Left cardiac atrium (tissue), 4 donors: ENCODE measurements around the gene MGST3. TPM values are rescaled to one million over a fixed set of nuclear protein-coding genes. Genes with fewer than 3 reads are reported as not detected.
"Not testable (repeated sequence)": the region's sequence is repeated elsewhere in the genome, so short reads cannot be mapped to it uniquely, and the experiment has no call there.

Experiments
- ATAC-seq, 2 donors: fragments of 200-7000 bp; cut with Tn5 transposase; one replicate each; pipeline ENCODE4 v1.9.1; 2020; ENCODE audit warnings: mild to moderate bottlenecking in 2 of 2, moderate library complexity in 2 of 2
- DNase-seq: peaks from one replicate; pipeline ENCODE4 v3.0.0-alpha.2; 2020
- intact Hi-C, 2 donors: fragments of 100-400 bp; cut with DNase I; formaldehyde crosslinking; loops; one replicate each; pipeline versions ENCODE4 v1.14.1 to v1.15.1; 2022 to 2023
- total RNA-seq, 2 donors: library from RNA; stranded (reverse); fragmentation: NEBNext Ultra II Directional; extraction: Animal tissue kit (Norgen Biotek cat#: 25700); gene quantifications; one replicate each; pipeline ENCODE4 v1.2.1, GENCODE V29; 2021
- donor health status: DM: no; HTN: yes; CAD: no.
- donor health status: DM: no; HTN: yes; CAD: no; lungs with severe emphysema.
- donor health status: DM: yes; HTN: yes; CAD: no.
- donor health status: Dilated cardiomyopathy.

MGST3 gene
- total RNA-seq, 2 donors from 2014 or later: 436 to 446 TPM

DNA sequence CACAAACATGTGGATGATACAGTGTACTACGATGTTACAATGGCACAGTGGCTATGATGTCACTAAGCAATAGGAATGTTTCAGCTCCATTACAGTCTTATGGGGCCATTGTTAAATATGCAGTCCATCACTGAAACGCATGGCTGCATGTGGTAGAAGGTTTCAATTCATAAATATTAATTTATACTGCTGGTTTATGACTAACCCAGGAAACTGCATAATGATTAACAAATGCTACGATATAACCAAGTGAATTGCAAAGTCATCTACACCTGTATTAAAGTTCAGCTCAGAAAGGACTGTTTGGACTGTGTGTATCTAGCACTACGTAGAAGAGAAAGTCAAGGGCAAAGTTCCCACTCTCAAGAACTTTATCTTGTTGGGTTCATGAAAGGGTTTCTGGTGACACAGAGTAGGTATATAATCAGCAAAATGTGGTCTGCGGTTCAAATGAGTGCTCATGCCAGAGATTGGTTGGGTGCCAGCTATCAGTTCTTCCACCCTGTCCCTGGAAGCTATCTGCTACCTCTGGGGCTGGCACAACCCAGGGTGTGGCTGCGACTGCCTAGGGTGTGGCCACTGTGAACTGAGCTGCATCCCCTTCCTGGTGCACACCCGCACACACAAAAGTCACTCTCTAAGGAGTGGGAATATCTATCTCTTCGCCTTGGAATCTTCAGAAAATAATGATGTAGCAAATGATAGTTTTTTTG is 14.8 kb downstream of the MGST3 start:
- DNase-seq (peak; percentile 34), ATAC-seq (peak; percentile 40 to 66)
- intact Hi-C loops: no loop called here

DNA sequence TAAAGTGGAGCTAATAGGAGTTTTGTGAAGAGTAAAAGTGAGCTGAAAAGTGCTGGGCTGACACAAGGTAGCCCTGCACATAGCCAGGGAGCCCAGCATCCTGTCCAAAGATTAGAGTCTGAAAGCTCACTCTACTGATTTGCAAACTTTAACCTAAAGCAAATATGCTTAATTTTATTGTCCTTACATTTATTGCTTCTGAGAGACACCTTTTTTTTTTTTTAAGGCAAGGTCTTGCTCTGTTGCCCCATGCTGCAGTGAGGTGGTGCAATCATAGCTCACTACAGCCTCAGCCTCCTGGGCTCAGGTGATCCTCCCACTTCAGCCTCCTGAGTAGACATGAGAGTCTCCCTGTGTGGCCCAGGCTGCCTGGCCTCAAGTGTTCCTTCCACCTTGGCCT is 16.5 kb downstream of the MGST3 start:
- no peak for DNase-seq
- intact Hi-C loops: no loop called here
- no peak for ATAC-seq

GRCh38 chr1:165647970-165648369 is 16.9 kb downstream of the MGST3 start:
- intact Hi-C loops: no loop called here
- peak; percentile 32 to 65 for ATAC-seq
- DNase-seq: no peak

- ATAC-seq: no peak
- intact Hi-C loops: no loop called here
- no peak for DNase-seq
These were observed 18.0 kb downstream of the MGST3 start for GRCh38 chr1:165648919-165649572.

DNA sequence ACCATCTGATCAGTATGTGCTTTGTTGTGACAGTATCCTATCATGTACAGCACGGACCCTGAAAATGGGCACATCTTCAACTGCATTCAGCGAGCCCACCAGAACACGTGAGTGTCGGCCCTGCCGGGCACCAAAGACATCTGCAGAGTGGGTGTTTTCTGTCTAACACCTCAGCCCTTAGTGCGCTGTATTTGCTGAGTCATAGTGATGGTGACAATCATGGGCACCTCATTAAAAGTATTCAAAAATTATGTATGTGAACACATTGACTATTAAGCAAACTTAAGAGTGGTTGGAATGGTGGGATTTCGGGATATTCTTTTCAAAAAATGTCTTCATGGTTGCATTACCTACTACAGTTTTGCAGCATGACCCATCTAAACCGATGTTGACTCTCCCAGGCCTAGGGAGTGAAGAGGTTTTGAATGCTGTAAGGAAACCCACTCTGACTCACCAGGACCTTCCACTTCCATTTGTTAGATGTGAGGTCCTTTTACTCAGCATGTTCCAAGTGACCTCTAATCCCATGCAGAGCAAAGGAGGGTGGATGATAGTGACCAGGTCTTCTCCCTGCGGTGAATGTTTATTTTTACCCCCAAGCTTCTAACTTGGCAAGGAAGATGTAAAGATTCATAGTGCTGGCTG is 20.1 kb downstream of the MGST3 start:
- intact Hi-C loops: no loop called here
- ATAC-seq: no peak
- DNase-seq: no peak

GRCh38 chr1:165658766-165659580 is 27.9 kb downstream of the MGST3 start:
- intact Hi-C loops, DNase-seq: not testable (repeated sequence)
- peak in 1 of 2 donors; percentile 11 for ATAC-seq

DNA sequence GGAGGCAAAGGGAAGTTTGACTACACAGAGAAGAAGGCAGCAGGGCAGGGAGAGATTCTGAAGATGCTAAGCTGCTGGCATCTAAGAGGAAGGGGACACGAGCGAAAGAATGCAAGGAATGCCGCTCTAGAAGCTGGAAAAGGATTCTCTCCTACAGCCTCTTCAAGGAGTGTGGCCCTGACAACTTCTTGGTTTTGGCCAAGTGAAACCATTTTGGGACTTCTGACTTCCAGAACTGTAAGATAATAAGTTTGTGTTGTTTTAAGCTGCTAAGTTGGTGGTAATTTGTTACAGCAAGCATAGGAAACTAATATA is 28.5 kb downstream of the MGST3 start:
- ATAC-seq (no peak), DNase-seq (no peak)
- intact Hi-C loops: no loop called here

GRCh38 chr1:165661703-165662102 is 30.7 kb downstream of the MGST3 start:
- peak in 1 of 2 donors; percentile 36 for ATAC-seq
- intact Hi-C loops: no loop called here
- DNase-seq: no peak

DNA sequence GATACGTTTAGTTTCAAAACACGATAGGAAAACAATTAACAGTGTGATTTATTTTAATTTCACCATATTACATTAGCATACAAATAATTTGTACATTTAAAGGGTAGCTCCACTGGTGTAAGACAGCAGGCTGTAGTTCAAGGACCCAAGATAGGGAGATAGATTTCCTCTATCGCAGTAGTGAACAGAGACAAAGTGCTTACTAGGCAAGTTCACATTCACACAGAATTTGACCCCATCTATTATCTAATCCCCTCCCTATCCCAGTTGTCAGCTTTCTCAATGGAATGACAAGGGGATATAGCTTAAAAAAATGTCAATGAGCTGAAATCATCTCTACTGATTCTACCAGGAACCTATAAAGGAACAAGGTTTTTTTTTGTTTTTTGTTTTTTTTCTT is 31.2 kb downstream of the MGST3 start:
- DNase-seq (no peak), ATAC-seq (no peak)
- intact Hi-C loops: no loop called here

- no peak for DNase-seq
- intact Hi-C loops: no loop called here
These were observed 35.3 kb downstream of the MGST3 start for GRCh38 chr1:165666152-165666825.

DNA sequence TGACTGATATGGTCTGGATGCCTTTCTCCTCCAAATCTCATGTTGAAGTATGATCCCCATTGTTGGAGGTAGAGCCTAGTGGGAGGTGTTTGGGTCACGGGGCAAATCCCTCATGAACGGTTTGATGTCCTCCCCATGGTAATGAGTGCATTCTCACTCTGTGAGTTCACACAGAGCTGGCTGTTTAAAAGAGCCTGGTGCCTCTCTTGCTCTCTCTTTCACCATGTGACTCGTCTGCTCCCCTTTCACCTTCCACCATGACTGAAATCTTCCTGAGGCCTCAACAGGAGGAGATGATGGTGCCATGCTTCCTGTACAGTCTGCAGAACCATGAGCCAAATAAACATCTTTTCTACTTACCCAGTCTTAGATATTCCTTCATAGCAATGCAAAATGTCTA is 37.1 kb downstream of the MGST3 start:
- intact Hi-C loops: no loop called here
- no peak for DNase-seq
- no peak for ATAC-seq

More at GRCh38 chr1:165666152-165666825, 35.3 kb downstream of the MGST3 start:
- ATAC-seq: peak in 1 of 2 donors; percentile 44

GRCh38 chr1:165671526-165671925 is 40.5 kb downstream of the MGST3 start:
- ATAC-seq: no peak
- no peak for DNase-seq
- intact Hi-C loops: loop anchor here in 1 of 2 donors (2.0 kb wide), 1 partner anchor 43 kb away; no protein-coding TSS in a partner anchor

GRCh38 chr1:165674599-165674998 is 43.6 kb downstream of the MGST3 start:
- DNase-seq (no peak), ATAC-seq (no peak)
- intact Hi-C loops: no loop called here

- ATAC-seq (no peak), DNase-seq (no peak)
- intact Hi-C loops: no loop called here
These were observed 44.8 kb downstream of the MGST3 start for GRCh38 chr1:165675794-165676193.

DNA sequence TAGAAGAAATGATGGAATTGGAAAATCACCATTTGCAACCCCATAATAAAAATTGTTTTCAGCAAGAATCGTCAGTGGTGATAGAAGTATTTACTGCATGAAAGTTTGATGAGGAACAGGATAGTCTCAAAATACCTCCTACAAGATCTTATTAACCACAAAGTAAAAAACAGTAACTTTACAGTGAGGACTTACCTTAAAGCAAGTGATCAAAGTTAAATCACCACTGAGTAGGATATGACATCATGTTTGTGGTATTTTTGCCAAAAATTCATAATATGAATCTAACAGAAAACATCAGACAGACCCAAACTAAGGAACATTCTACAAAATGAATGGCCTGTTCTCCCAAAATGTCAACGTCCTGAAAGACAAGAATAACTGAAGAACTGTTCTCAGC is 47.5 kb downstream of the MGST3 start:
- DNase-seq (no peak), ATAC-seq (no peak)
- intact Hi-C loops: no loop called here

- DNase-seq (no peak), ATAC-seq (no peak)
- intact Hi-C loops: loop anchor here in 1 of 2 donors (10.0 kb wide), 1 partner anchor 65 kb away; no protein-coding TSS in a partner anchor
These were observed 48.4 kb downstream of the MGST3 start for GRCh38 chr1:165679282-165680036.

GRCh38 chr1:165680303-165680702 is 49.3 kb downstream of the MGST3 start:
- DNase-seq: no peak
- no peak for ATAC-seq
- intact Hi-C loops: loop anchor here in 1 of 2 donors (10.0 kb wide), 1 partner anchor 66 kb away; no protein-coding TSS in a partner anchor

GRCh38 chr1:165680773-165681172 is 49.7 kb downstream of the MGST3 start:
- intact Hi-C loops: loop anchor here in 1 of 2 donors (10.0 kb wide), 1 partner anchor 66 kb away; no protein-coding TSS in a partner anchor
- ATAC-seq, DNase-seq: not testable (repeated sequence)
